ENCODE measurements around the gene MT1X.

Gene MT1X

DNA sequence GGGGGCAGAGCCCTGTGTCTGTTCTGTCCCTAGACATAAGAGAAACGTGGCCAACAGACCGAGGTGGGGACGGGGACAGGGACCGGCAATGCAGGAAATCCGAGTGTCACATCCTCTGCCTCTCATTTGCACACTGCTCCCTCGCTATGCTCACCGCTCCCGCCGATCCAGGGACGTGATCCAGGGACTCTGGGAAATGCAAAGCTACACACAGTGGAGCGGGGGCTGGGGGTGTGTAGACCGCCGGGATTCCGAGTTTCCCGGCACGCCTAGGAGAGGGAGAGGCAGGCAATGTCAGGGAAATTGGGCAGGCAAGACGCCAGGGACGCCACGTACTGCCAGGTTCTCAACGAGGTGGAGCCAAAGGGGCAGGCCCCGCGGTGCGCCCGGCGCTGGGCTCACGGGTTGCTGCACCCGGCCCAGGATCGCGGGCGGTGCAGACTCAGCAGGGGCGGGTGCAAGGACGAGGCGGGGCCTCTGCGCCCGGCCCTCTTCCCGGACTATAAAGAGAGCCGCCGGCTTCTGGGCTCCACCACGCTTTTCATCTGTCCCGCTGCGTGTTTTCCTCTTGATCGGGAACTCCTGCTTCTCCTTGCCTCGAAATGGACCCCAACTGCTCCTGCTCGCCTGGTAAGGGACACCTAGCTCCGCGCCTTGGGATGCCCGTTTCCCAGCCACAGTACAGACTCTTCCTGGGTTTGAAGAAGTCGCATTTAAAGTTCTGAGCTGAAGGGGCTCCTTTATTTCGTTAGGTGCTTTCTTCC is at the start of gene MT1X:
MT1X (plus strand) TSS at position 532 of the 764 bp plus-strand sequence; CDS start at position 603, 71 bp downstream.
- peak; percentile 98 for ATAC-seq
- DNase-seq: peak; percentile 89

DNA sequence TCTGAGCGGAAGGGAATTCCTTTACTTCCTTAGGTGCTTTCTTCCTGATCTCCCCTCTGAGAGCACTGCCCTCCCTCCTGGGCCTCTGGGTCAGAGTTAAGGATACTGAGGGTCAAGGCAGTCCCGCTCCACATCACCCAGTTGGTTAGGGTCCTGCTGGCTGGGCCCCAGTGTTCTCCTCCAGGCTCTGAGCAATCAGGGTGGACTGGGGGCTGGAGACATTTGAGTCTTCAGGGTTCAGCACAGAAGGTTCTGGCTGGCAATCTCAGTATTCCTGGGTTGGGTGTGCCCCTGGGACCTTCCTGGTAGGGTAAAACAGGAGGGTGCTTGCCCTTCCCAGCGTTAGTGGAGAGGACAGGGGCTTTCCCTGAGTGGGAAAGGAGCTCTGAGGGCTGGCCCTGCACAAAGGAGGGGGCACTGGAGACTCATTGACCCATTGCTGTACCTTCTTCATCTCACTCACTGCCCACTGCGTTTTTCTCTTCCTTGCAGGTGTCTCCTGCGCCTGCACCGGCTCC is 49.4 kb upstream of the MT1X start:
- DNase-seq (no peak), ATAC-seq (no peak)

DNA sequence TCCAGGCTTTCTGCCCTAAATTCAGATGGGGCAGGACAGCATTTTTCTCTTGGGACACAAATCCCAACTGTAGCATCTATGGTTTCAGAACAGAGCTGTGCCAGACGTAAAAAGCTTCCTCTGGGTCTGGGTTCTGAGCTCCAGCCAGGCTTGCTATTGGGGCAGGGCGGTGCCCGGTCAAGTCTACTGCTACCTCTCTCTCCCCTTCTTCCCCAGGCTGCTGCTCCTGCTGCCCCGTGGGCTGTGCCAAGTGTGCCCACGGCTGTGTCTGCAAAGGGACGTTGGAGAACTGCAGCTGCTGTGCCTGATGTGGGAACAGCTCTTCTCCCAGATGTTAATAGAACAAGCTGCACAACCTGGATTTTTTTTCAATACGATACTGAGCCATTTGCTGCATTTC is 48.7 kb upstream of the MT1X start:
- DNase-seq (no peak), ATAC-seq (no peak)

DNA sequence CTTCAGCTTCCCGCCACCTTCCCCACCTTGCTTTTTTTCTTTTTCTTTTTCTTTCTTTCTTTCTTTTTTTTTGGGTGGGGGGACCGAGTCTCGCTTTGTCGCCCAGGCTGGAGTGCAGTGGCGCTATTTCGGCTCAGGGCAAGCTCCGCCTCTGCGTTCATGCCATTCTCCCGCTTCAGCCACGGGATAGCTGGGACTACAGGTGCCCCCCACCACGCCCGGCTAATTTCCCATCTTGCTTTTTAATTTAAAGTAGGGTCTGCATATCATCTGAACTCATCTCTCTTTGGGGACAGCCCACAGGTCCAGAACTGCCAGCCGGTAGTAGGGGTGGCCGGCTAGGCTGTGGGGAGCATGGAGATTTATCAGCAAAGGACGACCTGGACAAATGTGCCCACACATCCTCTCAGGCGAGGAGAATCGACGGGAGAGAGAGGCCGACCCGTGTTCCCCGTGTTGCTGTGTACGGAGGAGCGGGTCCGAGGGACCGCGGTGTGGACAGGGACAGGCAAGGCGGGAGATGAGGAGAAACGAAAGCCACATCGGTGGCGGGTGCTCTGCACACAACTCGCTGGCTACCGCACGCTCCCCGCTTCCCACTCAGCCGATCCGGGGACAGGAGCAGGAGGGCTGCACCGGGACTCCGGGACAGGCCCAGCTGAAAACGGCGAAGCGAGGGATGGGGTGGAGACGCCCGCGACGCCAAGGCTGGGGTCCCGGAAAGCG is 47.4 kb upstream of the MT1X start:
- no peak for DNase-seq
- ATAC-seq: no peak

DNA sequence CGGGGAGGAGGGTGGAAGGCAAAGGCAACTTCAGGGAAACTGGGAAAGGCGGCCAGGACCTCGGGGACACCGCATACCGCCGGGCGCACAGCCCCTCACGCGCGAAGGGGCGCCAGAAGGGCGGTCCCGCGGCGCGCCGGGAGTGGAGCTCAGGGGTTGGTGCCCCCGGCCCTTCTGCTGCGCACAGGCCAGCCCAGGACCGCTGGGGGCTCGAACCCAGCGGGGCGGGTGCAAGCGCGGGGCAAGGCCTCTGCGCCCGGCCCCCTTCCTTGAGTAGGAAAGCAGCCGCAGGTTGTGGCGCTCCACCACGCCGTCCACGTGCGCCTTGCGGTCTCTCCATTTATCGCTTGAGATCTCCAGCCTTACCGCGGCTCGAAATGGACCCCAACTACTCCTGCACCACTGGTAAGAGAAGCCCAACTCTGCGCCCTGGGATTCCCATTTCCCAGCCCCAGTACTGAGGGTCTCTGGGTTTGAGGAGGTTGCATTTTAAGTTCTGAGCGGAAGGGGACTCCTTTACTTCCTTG is 46.8 kb upstream of the MT1X start:
- DNase-seq: no peak
- ATAC-seq: no peak

DNA sequence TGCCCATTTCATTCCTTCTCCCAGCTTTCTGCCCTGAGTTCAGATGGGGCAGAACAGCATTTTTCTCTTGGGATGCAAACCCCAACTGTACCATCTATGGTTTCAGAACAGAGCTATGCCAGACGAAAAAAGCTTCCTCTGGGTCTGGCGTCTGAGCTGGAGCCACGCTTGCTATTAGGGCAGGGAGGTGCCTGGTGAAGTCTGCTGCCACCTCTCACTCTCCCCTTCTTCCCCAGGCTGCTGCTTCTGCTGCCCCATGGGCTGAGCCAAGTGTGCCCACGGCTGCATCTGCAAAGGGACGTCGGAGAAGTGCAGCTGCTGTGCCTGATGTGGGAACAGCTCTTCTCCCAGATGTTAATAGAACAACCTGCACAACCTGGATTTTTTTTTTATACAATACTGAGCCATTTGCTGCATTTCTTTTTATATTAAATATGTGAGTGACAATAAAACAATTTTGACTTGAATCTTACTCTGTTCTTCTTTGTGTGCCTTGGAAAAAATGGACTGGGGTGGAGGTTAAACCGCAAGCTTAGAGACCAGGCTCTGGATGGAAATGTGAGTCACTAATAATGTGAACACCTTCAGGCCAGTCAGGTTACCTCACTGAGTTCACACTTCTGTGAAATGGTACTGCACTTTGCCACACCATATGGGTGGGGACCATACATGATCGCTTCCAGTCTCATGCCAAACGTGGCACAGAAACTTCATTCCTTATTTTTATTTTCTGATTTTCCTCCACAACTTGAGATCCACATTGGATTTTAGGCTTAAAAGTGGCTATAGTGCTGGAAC is 45.5 kb upstream of the MT1X start:
- no peak for DNase-seq
- no peak for ATAC-seq

DNA sequence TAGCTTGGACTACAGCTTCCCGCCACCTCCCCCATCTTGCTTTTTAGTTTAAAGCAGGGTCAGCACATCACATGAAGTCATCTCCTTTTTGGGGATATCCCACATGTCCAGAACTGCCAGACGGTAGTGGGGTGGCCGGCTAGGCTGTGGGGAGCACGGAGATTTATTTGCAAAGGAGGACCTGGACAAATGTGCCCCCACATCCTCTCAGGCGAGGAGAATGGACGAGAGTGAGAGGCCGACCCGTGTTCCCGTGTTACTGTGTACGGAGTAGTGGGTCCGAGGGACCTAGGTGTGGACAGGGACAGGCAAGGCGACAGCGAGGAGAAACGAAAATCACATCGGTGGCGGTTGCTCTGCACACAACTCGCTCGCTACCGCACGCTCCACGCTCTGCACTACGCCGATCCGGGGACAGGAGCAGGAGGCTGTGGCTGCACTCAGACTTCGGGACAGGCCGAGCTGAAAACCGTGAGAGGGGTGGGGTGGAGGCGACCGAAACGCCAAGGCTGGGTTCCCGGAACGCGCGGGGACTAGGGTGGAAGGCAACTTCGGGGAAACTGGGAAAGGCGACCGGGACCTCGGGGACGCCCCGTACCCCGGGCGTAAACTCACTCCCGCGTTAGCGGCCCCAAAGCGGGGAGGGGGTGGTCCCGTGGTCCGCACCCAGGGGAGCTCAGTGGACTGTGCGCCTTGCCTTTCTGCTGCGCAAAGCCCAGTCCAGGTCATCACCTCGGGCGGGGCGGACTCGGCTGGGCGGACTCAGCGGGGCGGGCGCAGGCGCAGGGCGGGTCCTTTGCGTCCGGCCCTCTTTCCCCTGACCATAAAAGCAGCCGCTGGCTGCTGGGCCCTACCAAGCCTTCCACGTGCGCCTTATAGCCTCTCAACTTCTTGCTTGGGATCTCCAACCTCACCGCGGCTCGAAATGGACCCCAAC is 44.2 kb upstream of the MT1X start, which contains the start of gene MT1A:
MT1A (plus strand) TSS at position 853 of the 937 bp plus-strand sequence; CDS start at position 926, 73 bp downstream.
- peak; percentile 30 for DNase-seq
- ATAC-seq: no peak

DNA sequence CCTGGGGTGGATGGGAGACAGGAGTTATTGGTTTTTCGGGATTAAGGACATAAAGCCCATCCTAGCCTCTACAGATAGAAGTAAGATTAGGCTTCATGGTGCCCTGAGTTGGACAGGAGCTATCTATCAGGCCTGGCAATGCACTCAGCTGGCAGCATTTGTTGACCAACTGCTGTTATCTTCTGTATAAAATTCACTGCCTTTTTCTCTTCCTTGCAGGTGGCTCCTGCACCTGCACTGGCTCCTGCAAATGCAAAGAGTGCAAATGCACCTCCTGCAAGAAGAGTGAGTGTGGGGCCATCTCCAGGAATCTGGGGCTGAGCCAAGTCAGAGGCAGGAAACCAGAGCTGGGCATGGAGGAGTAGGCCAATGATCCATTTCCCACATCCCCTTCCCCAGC is 43.2 kb upstream of the MT1X start:
- ATAC-seq (no peak), DNase-seq (no peak)

DNA sequence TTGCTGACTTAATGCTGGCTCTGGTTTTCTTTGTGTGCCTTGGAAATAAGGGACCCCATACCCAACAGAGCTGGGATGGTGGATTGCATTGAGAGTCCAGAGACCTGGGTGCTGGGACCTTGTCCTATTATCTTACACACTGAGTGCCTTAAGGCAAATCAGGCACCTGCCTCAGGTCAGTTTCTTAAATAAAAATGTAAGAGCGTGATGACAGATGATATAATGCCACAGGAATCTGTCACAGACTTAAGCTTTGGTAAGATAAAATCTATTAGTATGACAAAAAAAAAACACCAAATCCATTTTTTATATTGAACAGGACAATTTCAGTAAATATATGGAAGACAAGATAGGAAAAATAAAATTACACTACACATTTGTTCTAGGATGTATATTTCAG is 42.2 kb upstream of the MT1X start:
- no peak for DNase-seq

DNA sequence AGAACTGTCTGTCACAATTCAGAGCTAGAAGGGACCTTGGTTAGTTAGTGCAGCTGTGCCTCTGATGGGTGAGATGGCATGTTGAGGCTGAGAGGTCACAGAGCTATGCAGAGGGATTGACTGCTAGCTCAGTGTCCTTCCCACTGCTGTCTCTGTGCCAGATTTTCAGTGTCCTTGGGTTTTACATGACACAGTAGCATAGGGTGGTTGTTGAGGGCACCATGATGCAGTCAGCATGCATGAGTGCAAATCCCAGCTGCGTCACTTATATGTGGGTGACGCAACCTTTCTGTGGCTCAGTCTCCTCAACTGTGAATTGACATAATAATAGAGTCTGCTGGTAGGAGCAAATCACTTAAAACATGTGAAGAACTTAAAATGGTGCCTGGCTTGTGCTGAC is 41.1 kb upstream of the MT1X start:
- ATAC-seq (no peak), DNase-seq (no peak)

More for the DNA sequence above, 42.2 kb upstream of the MT1X start:
- no peak for ATAC-seq

DNA sequence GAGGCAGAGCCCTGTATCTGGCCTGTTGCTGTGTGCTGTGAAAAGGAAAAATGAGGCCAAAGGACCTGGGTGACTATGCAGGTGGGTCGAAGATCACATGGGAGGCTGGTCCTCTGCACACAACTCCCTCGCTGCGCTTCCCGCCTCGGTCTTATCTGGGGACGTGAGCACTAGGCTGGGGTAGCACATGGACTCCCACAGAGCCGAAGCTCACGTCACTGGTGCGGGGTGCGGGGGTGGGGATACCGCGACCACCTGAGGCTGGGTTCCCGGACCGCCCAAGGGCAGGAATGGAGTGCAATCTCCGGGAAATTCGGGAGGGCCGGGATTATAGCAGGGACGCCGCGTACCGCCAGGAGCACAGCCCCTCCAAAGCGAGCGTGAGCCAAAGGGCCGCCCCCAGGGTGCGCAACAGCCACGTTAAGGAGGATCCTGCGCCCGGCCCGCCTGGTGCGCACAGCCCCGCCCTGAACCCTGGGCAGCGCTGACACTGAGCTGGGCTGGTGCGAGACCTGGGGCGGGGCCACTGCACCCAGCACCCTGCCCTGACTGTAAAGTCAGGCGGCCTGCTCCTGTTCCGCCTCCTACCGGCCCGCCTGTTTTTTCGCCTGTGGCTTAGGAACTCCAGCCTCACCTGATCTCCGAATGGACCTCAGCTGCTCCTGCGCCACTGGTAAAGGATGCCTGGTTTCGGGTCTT is 39.0 kb upstream of the MT1X start:
- DNase-seq: peak; percentile 81

DNA sequence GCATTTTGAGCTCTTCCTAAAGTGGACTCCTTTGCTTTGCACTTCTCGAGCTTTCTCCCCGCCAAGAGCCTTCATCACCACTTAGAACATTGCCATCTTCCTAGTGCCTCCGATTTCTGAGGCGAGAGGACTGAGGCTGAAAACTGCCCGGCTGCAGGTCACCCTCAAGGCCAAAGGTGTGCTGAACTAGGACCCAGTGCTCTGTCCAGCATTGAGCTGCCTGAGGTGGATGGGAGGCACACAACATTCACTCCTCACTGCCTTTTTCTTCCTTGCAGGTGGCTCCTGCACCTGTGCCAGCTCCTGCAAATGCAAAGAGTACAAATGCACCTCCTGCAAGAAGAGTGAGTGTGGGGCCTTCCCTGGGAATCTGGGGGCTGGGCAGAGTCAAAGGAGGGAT is 38.4 kb upstream of the MT1X start:
- ATAC-seq: no peak

More for the DNA sequence above, 39.0 kb upstream of the MT1X start:
- peak; percentile 100 for ATAC-seq

DNA sequence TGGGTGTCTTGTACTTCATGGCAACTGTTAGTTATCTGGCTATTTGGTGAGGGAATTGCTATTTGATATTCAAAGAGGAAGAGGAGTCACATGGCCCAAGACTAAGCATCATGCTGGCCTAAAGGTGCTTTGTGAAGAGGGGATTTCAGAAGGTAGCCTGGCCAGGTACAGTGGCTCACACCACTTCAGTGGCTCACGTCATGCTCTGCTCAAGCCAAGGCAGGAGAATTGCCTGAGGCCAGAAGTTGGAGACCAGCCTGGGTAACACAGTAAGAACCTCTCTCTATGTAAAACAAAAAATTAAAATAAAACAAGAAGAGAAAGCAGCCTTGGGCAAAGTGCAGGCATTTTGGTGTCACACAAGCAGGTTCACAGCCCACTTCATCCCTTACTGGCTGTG is 37.0 kb upstream of the MT1X start:
- DNase-seq: no peak
- no peak for ATAC-seq

More for the DNA sequence above, 38.4 kb upstream of the MT1X start:
- DNase-seq: no peak

DNA sequence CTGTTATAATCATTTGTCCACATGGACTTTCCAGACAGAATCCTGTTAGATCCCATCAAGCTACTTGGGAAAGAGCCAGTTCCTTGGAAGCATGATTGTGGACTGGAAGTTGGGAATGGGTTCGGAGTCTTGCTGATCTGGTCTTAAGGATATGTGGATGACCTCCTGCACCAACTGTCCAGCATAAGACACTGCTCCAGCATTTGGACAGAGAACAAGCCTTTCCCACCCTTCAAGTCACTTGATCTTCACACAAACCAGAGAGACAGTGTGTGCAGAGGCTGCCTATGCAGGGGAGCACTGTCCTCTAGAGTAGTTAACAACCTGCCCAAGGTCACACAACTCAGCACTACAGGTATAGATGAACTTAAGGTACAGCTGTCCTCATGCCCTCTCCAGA is 36.4 kb upstream of the MT1X start:
- ATAC-seq (no peak), DNase-seq (no peak)

DNA sequence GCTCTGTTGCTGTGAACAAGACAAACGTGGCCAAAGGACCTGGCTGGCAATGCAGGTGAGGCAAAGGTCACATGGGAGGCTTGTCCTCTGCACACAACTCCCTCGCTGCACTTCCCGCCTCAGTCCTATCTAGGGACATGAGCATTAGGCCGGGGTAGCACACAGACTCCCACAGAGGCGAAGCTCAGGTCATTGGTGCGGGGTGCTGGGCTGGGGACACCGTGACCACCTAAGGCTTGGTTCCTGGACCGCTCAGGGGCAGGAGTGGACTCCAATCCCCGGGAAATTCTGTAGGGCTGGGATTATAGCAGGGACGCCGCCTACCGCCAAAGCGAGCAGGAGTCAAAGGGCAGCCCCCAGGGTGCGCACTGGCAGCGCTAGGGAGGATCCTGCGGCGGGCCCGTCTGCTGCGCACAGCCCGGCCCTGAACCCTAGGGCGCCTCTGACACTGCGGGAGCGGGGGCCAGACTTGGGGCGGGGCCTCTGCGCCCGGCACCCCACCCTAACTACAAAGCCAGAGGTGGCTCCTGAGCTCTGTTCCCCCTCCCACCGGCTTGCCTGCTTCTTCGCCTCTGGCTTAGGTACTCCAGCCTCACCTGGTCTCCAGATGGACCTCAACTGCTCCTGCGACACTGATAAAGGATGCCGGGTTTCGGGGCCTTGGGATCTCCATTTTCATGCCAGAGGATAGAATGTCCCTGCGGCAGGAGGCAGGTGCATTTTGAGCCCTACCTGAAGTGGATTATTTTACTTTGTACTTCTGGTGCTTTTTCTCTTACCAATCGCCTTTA is 34.4 kb upstream of the MT1X start:
- DNase-seq (no peak), ATAC-seq (no peak)

DNA sequence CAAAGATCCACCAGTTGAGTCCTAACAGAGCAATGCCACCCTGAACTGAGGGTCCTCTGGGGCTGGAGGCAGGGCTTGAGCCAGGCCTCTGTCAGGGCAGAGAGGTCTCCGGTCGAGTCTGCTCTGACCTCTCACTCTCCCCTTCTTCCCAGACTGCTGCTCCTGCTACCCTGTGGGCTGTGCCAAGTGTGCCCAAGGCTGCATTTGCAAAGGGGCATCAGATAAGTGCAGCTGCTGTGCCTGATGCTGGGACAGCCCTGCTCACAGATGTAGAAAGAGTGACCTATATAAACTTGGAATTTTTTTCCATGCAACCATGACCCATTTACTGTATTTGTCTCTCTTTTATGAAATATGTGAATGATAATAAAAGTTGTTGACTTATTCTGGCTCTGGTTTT is 33.0 kb upstream of the MT1X start:
- DNase-seq: no peak

DNA sequence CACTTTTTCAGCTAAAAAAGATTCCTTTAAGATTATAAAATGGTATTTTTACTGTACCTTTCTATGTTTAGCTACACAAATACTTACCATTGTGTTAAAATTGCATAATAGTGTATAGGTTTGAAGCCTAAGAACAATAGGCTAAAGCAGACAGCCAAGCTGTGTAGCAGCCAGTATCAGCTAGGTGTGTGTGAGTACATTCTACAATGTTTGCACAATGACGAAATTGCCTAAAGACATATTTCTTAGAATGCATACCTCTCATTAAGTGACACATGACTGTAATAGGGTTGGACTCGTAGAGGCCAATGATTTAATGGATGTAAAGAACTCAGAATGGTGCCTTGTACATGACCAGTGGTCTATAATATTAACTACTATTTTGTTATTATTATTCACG is 32.5 kb upstream of the MT1X start:
- no peak for ATAC-seq

More for the DNA sequence above, 33.0 kb upstream of the MT1X start:
- no peak for ATAC-seq

DNA sequence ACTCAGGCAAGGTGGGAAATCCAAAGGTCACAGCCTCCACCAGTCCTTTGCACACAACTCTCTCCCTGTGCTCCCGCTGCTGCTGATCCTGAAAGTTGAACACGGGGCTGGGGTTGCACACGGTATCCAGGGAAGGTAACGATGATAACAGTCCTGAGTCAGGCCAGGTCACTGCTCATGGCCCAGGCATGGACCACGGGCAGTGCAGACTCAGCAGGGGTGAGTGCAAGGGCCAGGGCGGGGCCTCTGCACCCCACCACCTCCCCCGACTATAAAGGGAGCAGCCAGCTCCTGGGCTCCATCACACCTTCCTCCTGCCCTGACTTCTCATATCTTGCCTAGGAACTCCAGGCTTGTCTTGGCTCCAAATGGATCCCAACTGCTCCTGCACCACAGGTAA is 30.7 kb upstream of the MT1X start, which contains the start of gene MT1B:
MT1B (plus strand) TSS at position 301 of the 400 bp plus-strand sequence; CDS start at position 369, 68 bp downstream.
- DNase-seq: no peak
- no peak for ATAC-seq

More for the DNA sequence above, 32.5 kb upstream of the MT1X start:
- DNase-seq: no peak

DNA sequence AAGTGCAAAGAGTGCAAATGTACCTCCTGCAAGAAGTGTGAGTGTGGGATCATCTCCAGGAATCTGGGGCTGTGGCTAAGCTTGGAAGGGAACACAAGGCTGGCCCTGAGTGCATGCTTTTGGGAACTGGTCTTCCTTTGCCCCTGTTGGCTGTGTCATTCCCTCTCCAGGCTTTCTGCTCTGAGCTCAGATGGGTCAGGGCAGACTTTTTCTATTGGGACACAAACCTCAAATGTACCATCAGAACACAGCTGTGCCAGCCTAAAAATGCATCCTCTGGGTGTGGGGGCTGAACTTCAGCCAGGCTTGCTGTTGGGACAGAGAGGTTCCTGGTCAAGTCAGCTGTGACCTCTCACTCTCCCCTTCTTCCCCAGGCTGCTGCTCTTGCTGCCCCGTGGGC is 29.7 kb upstream of the MT1X start:
- no peak for DNase-seq
- ATAC-seq: no peak

Data from stimulated activated naive CD8-positive, alpha-beta T cell treated with anti-CD3 and anti-CD28 coated beads, Interleukin-15, Interleukin-2, amounts not matched to agents 100 U/mL and 50 U/mL, for 24 hours (primary cell).